ENCODE measurements around the gene MCCC1.

MCCC1 gene

GRCh38 chr3:183033746-183034145 lies 65.5 kb downstream of the MCCC1 start:
- no peak for TF ChIP-seq GATA2 (IDR thresholded peaks at IDR 0.05; ENCODE audit: low read depth, low read length)
- no peak for TF ChIP-seq GATA3 (IDR thresholded peaks at IDR 0.05; ENCODE audit: low read depth, low read length)

DNA sequence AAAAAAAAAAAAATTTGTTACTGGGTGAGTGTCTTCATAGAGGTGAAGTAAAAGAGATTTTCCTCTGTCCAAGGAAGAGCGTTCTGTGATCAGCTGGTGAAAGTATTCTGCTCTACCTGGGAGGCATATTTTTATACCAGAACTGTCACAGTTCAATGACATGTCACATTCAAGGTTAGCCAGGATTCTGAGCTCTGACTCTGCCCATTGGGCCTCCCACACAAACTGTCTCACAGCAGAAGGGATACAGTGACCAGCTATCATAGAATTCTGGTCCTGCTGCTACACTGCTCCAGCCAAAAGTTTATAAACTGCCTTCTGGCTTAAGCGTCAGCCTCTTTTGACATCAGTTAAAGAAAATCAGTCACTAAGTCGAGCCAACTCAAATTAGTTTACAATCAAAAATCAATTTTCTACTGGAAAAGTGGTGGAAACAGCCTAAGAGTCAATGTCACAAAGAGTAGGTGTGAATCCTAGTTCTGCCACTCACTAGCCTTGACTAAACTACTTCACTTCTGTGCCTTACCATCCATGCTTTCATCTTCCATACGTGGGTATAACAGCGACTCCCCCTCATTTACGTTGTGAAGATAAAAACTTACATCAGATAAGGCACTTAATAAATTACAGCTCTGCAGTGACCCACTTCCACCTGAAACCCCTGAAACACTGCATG lies 66.3 kb downstream of the MCCC1 start:
- no peak for TF ChIP-seq GATA3 (IDR thresholded peaks at IDR 0.05; ENCODE audit: low read depth, low read length)
- no peak for TF ChIP-seq GATA2 (IDR thresholded peaks at IDR 0.05; ENCODE audit: low read depth, low read length)

DNA sequence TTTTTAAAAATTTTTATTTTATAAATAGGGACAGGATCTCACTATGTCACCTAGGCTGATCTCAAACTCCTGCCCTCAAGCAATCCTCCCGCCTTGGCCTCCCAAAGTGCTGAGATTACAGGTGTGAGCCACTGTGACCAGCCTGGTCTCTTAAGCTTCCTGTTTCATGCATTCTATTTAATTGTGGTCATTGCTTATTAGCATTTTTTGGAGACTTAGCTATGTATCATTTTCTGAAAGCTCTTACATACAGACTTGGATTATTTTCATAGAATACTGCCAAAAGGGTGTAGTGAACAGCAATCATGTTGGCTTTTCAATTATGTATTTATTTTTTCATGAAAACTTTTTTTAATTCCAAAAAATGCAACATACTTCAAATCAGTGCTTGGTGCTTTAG lies 67.5 kb downstream of the MCCC1 start:
- TF ChIP-seq GATA2 (IDR thresholded peaks at IDR 0.05; ENCODE audit: low read depth, low read length) (no peak), GATA3 (IDR thresholded peaks at IDR 0.05; ENCODE audit: low read depth, low read length) (no peak)

- TF ChIP-seq GATA2 (IDR thresholded peaks at IDR 0.05; ENCODE audit: low read depth, low read length) (no peak), GATA3 (IDR thresholded peaks at IDR 0.05; ENCODE audit: low read depth, low read length) (no peak)
These were observed 70.9 kb downstream of the MCCC1 start for GRCh38 chr3:183028416-183028815.

DNA sequence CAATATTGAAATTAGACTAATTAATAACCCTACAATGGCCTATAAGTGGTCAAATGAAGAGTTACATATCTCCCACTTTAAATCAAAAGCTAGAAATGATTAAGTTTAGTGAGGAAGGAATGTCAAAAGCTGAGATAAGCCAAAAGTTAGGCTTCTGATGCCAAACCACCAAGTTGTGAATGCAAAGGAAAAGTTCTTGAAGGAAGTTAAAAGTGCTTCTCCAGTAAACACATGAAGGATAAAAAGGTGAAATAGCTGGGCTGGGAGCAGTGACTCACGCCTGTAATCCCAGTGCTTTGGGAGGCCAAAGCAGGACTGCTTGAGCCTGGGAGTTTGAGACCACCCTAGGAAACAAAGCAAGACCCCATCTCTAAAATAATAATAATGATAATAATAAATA lies 72.0 kb downstream of the MCCC1 start:
- TF ChIP-seq GATA3 (IDR thresholded peaks at IDR 0.05; ENCODE audit: low read depth, low read length) (no peak), GATA2 (IDR thresholded peaks at IDR 0.05; ENCODE audit: low read depth, low read length) (no peak)

DNA sequence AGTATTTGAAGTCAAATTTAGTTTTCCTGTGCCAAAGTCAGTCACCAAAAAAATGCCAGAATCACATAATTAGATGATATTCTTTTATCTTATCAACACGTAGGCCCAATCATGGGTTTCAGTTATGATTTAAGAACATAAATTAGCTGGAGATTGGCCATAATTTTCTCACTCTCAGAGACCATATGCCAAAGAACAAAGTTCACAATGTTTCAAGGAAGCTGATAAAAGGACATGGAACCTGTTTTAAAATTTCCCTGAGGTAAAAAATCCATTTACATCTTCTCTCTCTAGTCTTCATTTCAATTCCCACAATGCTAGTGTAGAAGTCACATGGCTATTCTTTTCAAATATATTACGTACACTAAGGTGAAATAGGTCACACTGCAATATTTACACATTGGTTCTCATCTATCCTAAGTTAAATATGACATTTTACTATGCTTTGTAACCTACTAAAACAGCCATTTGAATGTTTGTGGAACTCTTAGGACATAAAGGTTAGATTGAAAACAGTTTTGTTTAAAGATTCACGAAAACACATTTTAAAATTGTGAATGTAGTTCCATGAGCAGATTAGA lies 76.3 kb downstream of the MCCC1 start:
- TF ChIP-seq GATA2 (IDR thresholded peaks at IDR 0.05; ENCODE audit: low read depth, low read length) (no peak), GATA3 (IDR thresholded peaks at IDR 0.05; ENCODE audit: low read depth, low read length) (no peak)

DNA sequence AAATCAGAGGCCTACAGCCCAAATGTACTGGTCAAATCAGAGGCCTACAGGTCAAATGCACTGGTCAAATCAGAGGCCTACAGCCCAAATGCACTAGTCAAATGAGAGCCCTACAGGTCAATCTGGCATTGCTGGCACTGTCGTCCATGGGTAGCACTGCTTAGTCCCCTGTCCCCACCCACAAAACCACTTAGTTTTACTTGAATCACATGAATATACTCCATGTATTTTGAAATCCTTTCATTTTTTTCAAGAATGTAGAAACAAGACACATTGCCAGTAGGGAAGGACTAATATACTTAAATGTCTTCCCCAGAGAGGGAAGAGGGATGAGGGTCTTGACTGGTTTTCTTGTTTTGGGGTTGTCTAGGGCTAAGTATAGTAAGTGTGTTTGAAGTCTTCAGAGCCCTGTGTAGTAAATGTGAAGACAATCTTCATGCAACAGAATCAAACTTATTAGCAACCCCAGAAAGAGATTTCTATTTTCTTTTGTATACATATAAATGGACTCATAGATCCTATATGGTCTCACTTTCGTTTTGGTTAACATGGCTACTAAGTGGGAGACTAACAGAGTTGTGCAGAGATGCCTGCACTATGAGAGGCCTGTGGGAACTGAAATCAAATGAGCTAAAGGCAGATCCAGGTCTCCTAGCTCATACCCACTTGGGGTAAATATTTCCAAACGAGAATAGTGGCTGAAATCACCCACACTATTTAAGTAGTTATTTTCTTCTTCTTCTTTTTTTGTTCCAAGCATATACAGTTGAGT lies 80.7 kb downstream of the MCCC1 start:
- TF ChIP-seq GATA3 (IDR thresholded peaks at IDR 0.05; ENCODE audit: low read depth, low read length): no peak

- TF ChIP-seq GATA2 (IDR thresholded peaks at IDR 0.05; ENCODE audit: low read depth, low read length): no peak
These were observed 84.1 kb downstream of the MCCC1 start for GRCh38 chr3:183015185-183015584.

- TF ChIP-seq GATA2 (IDR thresholded peaks at IDR 0.05; ENCODE audit: low read depth, low read length) (no peak), GATA3 (IDR thresholded peaks at IDR 0.05; ENCODE audit: low read depth, low read length) (no peak)
These were observed 85.4 kb downstream of the MCCC1 start for GRCh38 chr3:183013856-183014255.

- TF ChIP-seq GATA3 (IDR thresholded peaks at IDR 0.05; ENCODE audit: low read depth, low read length) (no peak), GATA2 (IDR thresholded peaks at IDR 0.05; ENCODE audit: low read depth, low read length) (no peak)
These were observed 86.2 kb downstream of the MCCC1 start for GRCh38 chr3:183013074-183013473.

- TF ChIP-seq GATA2 (IDR thresholded peaks at IDR 0.05; ENCODE audit: low read depth, low read length) (no peak), GATA3 (IDR thresholded peaks at IDR 0.05; ENCODE audit: low read depth, low read length) (no peak)
These were observed 90.5 kb downstream of the MCCC1 start for GRCh38 chr3:183008800-183009199.

- TF ChIP-seq GATA2 (IDR thresholded peaks at IDR 0.05; ENCODE audit: low read depth, low read length) (no peak), GATA3 (IDR thresholded peaks at IDR 0.05; ENCODE audit: low read depth, low read length) (no peak)
These were observed 91.0 kb downstream of the MCCC1 start for GRCh38 chr3:183008303-183008702.

DNA sequence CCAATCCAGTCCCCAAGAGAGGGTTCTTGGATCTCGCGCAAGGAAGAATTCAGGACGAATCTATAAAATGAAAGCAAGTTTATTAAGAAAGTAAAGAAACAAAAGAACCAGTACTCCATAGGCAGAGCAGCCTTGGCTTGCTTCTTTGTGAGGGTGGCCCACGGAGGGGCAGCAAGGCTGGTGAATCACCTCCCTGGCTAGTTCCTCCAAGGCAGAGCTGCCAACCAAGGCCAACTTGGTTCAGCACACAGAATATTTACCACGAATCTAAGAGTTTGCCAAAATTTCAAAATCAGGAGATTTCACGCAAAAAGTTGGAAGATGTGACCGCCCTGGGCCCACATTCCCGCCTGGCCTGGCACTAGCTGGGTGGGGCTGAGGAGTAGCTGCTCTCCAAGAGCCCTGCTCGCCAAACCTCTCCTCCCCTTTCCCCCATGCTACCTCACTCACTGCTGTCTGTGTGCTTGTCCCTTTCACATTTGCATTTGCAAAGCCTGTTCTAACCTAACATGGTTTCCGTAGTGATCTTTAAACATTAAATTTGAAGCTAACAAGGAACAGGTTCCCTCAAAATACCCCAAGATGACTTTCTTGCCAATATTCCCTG lies 92.8 kb downstream of the MCCC1 start:
- TF ChIP-seq GATA3 (IDR thresholded peaks at IDR 0.05; ENCODE audit: low read depth, low read length) (no peak), GATA2 (IDR thresholded peaks at IDR 0.05; ENCODE audit: low read depth, low read length) (no peak)

- TF ChIP-seq GATA3 (IDR thresholded peaks at IDR 0.05; ENCODE audit: low read depth, low read length) (no peak), GATA2 (IDR thresholded peaks at IDR 0.05; ENCODE audit: low read depth, low read length) (no peak)
These were observed 99.5 kb downstream of the MCCC1 start for GRCh38 chr3:182999767-183000166.

GRCh38 chr3:182989566-182989965 lies 109.7 kb downstream of the MCCC1 start:
- no peak for TF ChIP-seq GATA2 (IDR thresholded peaks at IDR 0.05; ENCODE audit: low read depth, low read length)
- no peak for TF ChIP-seq GATA3 (IDR thresholded peaks at IDR 0.05; ENCODE audit: low read depth, low read length)

Measured in SH-SY5Y (cell line).